K562 (cell line): ENCODE measurements around the gene CTTNBP2. TPM values are rescaled to one million over a fixed set of nuclear protein-coding genes. Genes with fewer than 3 reads are reported as not detected.

ENCODE experiments used
- ATAC-seq: fragments of 200-7000 bp; cut with Tn5 transposase; 3 replicates; pipeline ENCODE4 v1.9.1; 2020; ENCODE audit warnings: moderate library complexity
- BruUV-seq: library from RNA; stranded (reverse); fragments of 400-500 nt; replicated peaks from 2 replicates; lab custom pipeline; 2021; lab: Mats Ljungman, UMichigan
- CTCF ChIA-PET: fragments of 300-600 bp; formaldehyde crosslinking; extraction: SDS; loops from one replicate; lab custom pipeline; 2021; ENCODE audit warnings: low intra/inter-chr PET ratio; lab: Yijun Ruan, JAX
- POLR2A ChIA-PET: fragments of 300-600, 350-650 bp; sonication (Branson Sonifier 250); formaldehyde crosslinking; extraction: SDS; loops from one replicate; lab custom pipeline; 2021; ENCODE audit warnings: antibody characterized with exemption, inconsistent platforms; lab: Yijun Ruan, JAX
- DNase-seq, 4 experiments: peaks; one replicate each; pipeline versions ENCODE4 v3.0.0 to v3.0.0-alpha.2; 2011 to 2018; ENCODE audit warnings: low spot score in 3 of 4, mixed read lengths in 3 of 4; ENCODE audit errors: extremely low read depth in 1 of 4
- FAIRE-seq: peaks from 2 replicates; lab custom pipeline; 2011; peaks lifted over from hg19 to GRCh38; lab: Jason Lieb, UNC
- H2AFZ ChIP-seq: 2 replicates; pipeline ENCODE4 v1.6.0; 2011; ENCODE audit warnings: low read depth, low read length, control low read depth, inconsistent platforms
- H3K27ac ChIP-seq: fragments of 200-600 bp; 3 replicates; pipeline ENCODE4 v1.8.0; 2011; ENCODE audit warnings: low read depth, mild to moderate bottlenecking, control low read depth, inconsistent platforms, low read length, moderate library complexity, mixed read lengths; ENCODE audit errors: extremely low read depth
- H3K27me3 ChIP-seq, 2 experiments: fragments of 300-600 bp in 1 of 2; 2 replicates in 1 of 2; 3 replicates in 1 of 2; pipeline versions ENCODE4 v1.6.0 to v1.8.0; 2011; ENCODE audit warnings: inconsistent platforms in 2 of 2, low read length in 2 of 2, mild to moderate bottlenecking in 1 of 2, mixed read lengths in 1 of 2, moderate library complexity in 1 of 2; ENCODE audit not compliant: control insufficient read depth in 2 of 2, insufficient read depth in 2 of 2
- H3K36me3 ChIP-seq: fragments of 300-600 bp; 3 replicates; pipeline ENCODE4 v1.8.0; 2011; ENCODE audit warnings: mild to moderate bottlenecking, low read length, inconsistent platforms; ENCODE audit not compliant: control insufficient read depth, insufficient read depth
- H3K4me1 ChIP-seq, 2 experiments: fragments of 200-600 bp in 1 of 2; replicated peaks in 1 of 2; 2 replicates in 1 of 2; 3 replicates in 1 of 2; pipeline versions ENCODE4 v1.5.1 to v1.8.0; 2011; ENCODE audit warnings: inconsistent platforms in 2 of 2, low read length in 2 of 2, mild to moderate bottlenecking in 1 of 2, mixed read lengths in 1 of 2, moderate library complexity in 1 of 2; ENCODE audit not compliant: control insufficient read depth in 2 of 2, insufficient read depth in 2 of 2
- H3K4me2 ChIP-seq: 2 replicates; pipeline ENCODE4 v1.6.1; 2011; ENCODE audit warnings: low read length, control low read depth, inconsistent platforms, mixed read lengths; ENCODE audit not compliant: insufficient read depth
- H3K4me3 ChIP-seq: fragments of 200-600 bp; sonication (generic), shearing (Covaris generic); 2 replicates; pipeline ENCODE4 v1.5.1; 2016; ENCODE audit warnings: control low read depth, inconsistent platforms
- H3K79me2 ChIP-seq: fragments of 200-600 bp; 3 replicates; pipeline ENCODE4 v1.8.0; 2011; ENCODE audit warnings: low read length, inconsistent platforms; ENCODE audit not compliant: control insufficient read depth, insufficient read depth
- H3K9ac ChIP-seq, 2 experiments: 2 replicates each; pipeline versions ENCODE4 v1.6.0 to v1.6.1; 2011; ENCODE audit warnings: low read depth in 2 of 2, low read length in 2 of 2, control low read depth in 1 of 2, inconsistent platforms in 1 of 2, mild to moderate bottlenecking in 1 of 2, mixed read lengths in 1 of 2; ENCODE audit not compliant: insufficient read depth in 1 of 2
- H3K9me1 ChIP-seq: one replicate; pipeline ENCODE4 v1.6.0; 2011; ENCODE audit warnings: inconsistent platforms, mild to moderate bottlenecking, low read length, moderate library complexity; ENCODE audit not compliant: control insufficient read depth, insufficient read depth
- H3K9me3 ChIP-seq: replicated peaks from 2 replicates; pipeline ENCODE4 v1.5.1; 2011; ENCODE audit warnings: low read depth, low read length, inconsistent platforms; ENCODE audit not compliant: control insufficient read depth, insufficient read depth
- H4K20me1 ChIP-seq: replicated peaks from 2 replicates; pipeline ENCODE4 v1.6.1; 2011; ENCODE audit warnings: low read length, inconsistent platforms, mixed read lengths; ENCODE audit not compliant: control insufficient read depth, insufficient read depth
- ATF2 ChIP-seq: sonication (generic); formaldehyde crosslinking; IDR thresholded peaks from 2 replicates; pipeline ENCODE4 v1.8.1; 2022; ENCODE audit warnings: missing genetic modification reagents
- BRCA1 ChIP-seq, 2 experiments: fragments of 450-650 bp in 1 of 2; sonication (generic) in 1 of 2; formaldehyde crosslinking in 1 of 2; IDR thresholded peaks; 2 replicates each; pipeline versions ENCODE4 v1.5.0 to v1.6.1; 2017 to 2020; ENCODE audit warnings: mild to moderate bottlenecking in 1 of 2, missing genetic modification reagents in 1 of 2
- ETS2 ChIP-seq: IDR thresholded peaks from 2 replicates; pipeline ENCODE4 v1.6.1; 2016; ENCODE audit warnings: borderline replicate concordance, missing genetic modification characterization, mild to moderate bottlenecking, moderate library complexity, missing compliant biosample characterization; ENCODE audit not compliant: poor library complexity, severe bottlenecking
- EWSR1 ChIP-seq: fragments of 450-650 bp; IDR thresholded peaks from 2 replicates; pipeline ENCODE4 v1.6.1; 2018; ENCODE audit warnings: borderline replicate concordance, mild to moderate bottlenecking, low read depth, moderate library complexity; ENCODE audit not compliant: partially characterized antibody
- GTF2B ChIP-seq: IDR thresholded peaks from 2 replicates; pipeline ENCODE4 v1.6.1; 2011; ENCODE audit not compliant: insufficient read length; ENCODE audit errors: extremely low read depth
- HES1 ChIP-seq: fragments of 450-650 bp; IDR thresholded peaks from 2 replicates; pipeline ENCODE4 v1.6.1; 2016; ENCODE audit warnings: low read depth, mild to moderate bottlenecking, moderate library complexity
- PHF20 ChIP-seq: fragments of 450-650 bp; IDR thresholded peaks from 2 replicates; pipeline ENCODE4 v1.6.1; 2018; ENCODE audit not compliant: partially characterized antibody
- RB1 ChIP-seq: fragments of 450-650 bp; IDR thresholded peaks from 2 replicates; pipeline ENCODE4 v1.6.1; 2017; ENCODE audit warnings: low read depth, mild to moderate bottlenecking
- SRSF3 ChIP-seq: fragments of 200-400 bp; formaldehyde crosslinking; IDR thresholded peaks from 2 replicates; pipeline ENCODE4 v1.6.1; 2016; ENCODE audit warnings: mild to moderate bottlenecking, low read length, moderate library complexity; ENCODE audit not compliant: insufficient read depth
- TCFL5 ChIP-seq: fragments of 250-450 bp; sonication (Bioruptor Pico); conservative IDR thresholded peaks from 2 replicates; pipeline ENCODE4 v1.6.1; 2021; ENCODE audit warnings: mild to moderate bottlenecking, moderate library complexity, matching md5 sums
- ZNF3 ChIP-seq: fragments of 250-450 bp; sonication (Bioruptor Pico); IDR thresholded peaks from 2 replicates; pipeline ENCODE4 v1.5.0; 2021; ENCODE audit warnings: mild to moderate bottlenecking, moderate library complexity
- ZNF551 ChIP-seq: fragments of 250-450 bp; sonication (Bioruptor Pico); IDR thresholded peaks from 2 replicates; pipeline ENCODE4 v1.5.0; 2021; ENCODE audit warnings: mild to moderate bottlenecking, moderate library complexity
- WGBS: fragments of 100-300 bp; shearing (Covaris generic); methylation state at CpG from one replicate; pipeline ENCODE4 v1.1.6; 2016; ENCODE audit warnings: low coverage, mixed read lengths; ENCODE audit not compliant: insufficient coverage; ENCODE audit errors: missing lambda C conversion rate; 5-methylcytosine and 5-hydroxymethylcytosine counted together
- in situ Hi-C: fragments of 300-500 bp; cut with MboI; formaldehyde crosslinking; loops from 4 replicates; pipeline ENCODE4 v1.15.0; 2018; ENCODE audit warnings: inconsistent platforms, mixed read lengths
- intact Hi-C: fragments of 100-400 bp; cut with micrococcal nuclease; formaldehyde crosslinking; loops from 2 replicates; pipeline ENCODE4 v1.14.2; 2022
- polyA plus RNA-seq, 8 experiments: library from polyadenylated mRNA; depleted of rRNA in 4 of 8; stranded (reverse) in 5 of 8; unstranded in 3 of 8; fragments of >200 nt; fragmentation: Nextera tagmentation in 2 of 8; fragmentation: Illumina TruSeq in 1 of 8; extraction: Ambion mirVana in 2 of 8; extraction: Trizol in 1 of 8; gene quantifications; 2 replicates each; pipeline versions ENCODE4 v1.2.1 to v1.2.3, GENCODE V29; 2011 to 2014; ENCODE audit warnings: inconsistent platforms in 1 of 8, missing spikeins in 1 of 8
- total RNA-seq, 7 experiments: library from RNA; depleted of rRNA in 6 of 7; stranded (reverse); fragments of >200 nt in 6 of 7; fragmentation: Illumina TruSeq in 2 of 7; extraction: Trizol in 2 of 7; gene quantifications; 2 replicates each; pipeline versions ENCODE4 v1.2.1 to v1.2.3, GENCODE V29; 2011 to 2021; ENCODE audit warnings: low replicate concordance in 1 of 7

CTTNBP2 gene
- total and polyA plus RNA-seq, 9 of the 15 experiments (the other 6 are each of a cell fraction or from before 2014, with no cell fraction given): 0.05 TPM; not detected in 8

GRCh38 chr7:117803476-117803875 is 69.8 kb downstream of the CTTNBP2 start:
- Histone ChIP-seq H3K27me3 (no peaks in the 10 kb centered on the region), H3K9me3 (no peaks in the 10 kb centered on the region), H2AFZ (no peak overlapping the region), H3K36me3 (no peaks in the 10 kb centered on the region), H4K20me1 (no peaks in the 10 kb centered on the region), H3K9me1 (no peaks in the 10 kb centered on the region), H3K4me3 (no peak overlapping the region), H3K4me1 (no peaks in the 10 kb centered on the region), H3K27ac (no peak overlapping the region), H3K9ac (no peak overlapping the region), H3K79me2 (no peaks in the 10 kb centered on the region), H3K4me2 (no peak overlapping the region)
- BruUV-seq: no TSS peak
- CTCF ChIA-PET: no interaction called here
- intact Hi-C loops (no loop called here), in situ Hi-C loops (no loop called here)
- ATAC-seq: no peak
- no peak for TF ChIP-seq EWSR1
- no peak for TF ChIP-seq ETS2 (tag)
- TF ChIP-seq RB1: no peak
- no peak for TF ChIP-seq ZNF551 (CRISPR knock-in tag)
- TF ChIP-seq SRSF3: no peak
- TF ChIP-seq TCFL5 (CRISPR knock-in tag): no peak
- no peak for TF ChIP-seq HES1
- TF ChIP-seq ZNF3 (CRISPR knock-in tag): no peak
- no peak for TF ChIP-seq BRCA1 (IDR thresholded peaks at IDR 0.05)
- no peak for TF ChIP-seq BRCA1 (CRISPR knock-in tag; IDR thresholded peaks at IDR 0.05)
- TF ChIP-seq PHF20: no peak
- TF ChIP-seq GTF2B: no peak
- no peak for TF ChIP-seq ATF2
- 19% methylated on average over 2 of the region's 2 CpGs for WGBS
- DNase-seq: no peak
- FAIRE-seq: no peak
- POLR2A ChIA-PET: no interaction called here
